ENCODE data around the gene CRTC1. TPM values are rescaled to one million over a fixed set of nuclear protein-coding genes. Genes with fewer than 3 reads are reported as not detected.
"Not testable (repeated sequence)": the region's sequence is repeated elsewhere in the genome, so short reads cannot be mapped to it uniquely, and the experiment has no call there.

The CRTC1 gene
- total RNA-seq, 1 experiment from 2014 or later, result 2.1 TPM

GRCh38 chr19:18718015-18718526 is 34.6 kb downstream of the CRTC1 start:
- in situ Hi-C loops (cut with HindIII; ENCODE audit: low sequenced_read_pairs), result no loop called here
- no peak for DNase-seq (ENCODE audit: low spot score)

DNA sequence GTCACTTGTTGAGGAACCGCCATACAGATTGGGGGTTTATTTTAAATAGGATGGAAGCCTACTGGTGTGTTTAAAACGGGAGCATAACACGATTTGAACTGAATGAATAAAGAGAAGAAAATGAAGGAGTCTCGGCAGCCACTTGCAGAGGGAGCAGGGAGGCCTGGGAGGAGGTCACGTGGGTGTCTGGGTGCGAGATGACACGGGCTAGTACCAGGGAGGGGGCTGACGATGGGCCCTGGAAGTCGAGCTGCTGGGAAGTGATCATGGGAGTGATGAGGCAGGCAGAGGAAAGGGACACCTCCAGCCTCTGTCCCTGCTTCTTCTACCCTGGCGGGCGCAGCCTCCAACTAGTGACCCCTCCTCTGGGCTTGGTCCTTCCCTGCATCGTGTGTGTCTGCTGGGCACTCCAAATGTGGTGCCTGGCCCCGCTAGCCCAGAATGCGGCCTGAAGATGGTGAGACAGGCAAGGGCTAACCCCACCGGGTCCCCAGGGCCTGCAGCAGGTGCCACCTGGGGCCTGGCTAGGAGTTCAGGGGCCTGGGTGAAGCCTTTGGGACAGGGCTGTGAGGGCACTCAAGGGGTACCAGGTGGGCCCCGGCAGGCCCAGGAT is 35.5 kb downstream of the CRTC1 start:
- in situ Hi-C loops (cut with HindIII; ENCODE audit: low sequenced_read_pairs), result no loop called here
- DNase-seq (ENCODE audit: low spot score), result no peak

GRCh38 chr19:18719541-18719940 is 36.1 kb downstream of the CRTC1 start:
- DNase-seq (ENCODE audit: low spot score), result peak; percentile 71
- in situ Hi-C loops (cut with HindIII; ENCODE audit: low sequenced_read_pairs), result no loop called here

DNA sequence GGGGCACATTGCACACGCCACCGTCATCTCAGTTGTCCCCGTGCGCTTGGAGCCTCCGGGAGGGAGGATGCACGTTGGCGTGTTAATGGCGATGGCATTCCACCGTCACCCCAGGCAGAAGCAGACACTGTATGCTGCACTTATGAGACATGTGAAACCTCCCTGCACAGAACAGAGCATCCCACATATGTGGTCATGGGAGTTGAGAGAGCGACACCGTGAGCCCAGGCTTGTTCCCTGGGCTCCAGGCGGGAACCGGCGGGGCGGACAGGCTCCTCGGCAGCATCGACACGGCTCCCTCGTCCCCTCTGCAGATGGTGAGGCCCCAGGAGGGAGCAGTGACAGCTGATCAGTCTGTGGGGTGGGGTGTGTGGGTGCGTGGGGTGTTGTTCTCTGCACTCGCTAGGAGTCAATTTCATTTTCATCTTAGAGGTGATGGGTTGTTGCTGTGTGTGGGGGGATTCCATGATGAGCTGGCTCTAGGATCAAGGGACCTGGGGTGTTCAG is 40.4 kb downstream of the CRTC1 start:
- in situ Hi-C loops (cut with HindIII; ENCODE audit: low sequenced_read_pairs), result no loop called here
- DNase-seq (ENCODE audit: low spot score), result no peak

DNA sequence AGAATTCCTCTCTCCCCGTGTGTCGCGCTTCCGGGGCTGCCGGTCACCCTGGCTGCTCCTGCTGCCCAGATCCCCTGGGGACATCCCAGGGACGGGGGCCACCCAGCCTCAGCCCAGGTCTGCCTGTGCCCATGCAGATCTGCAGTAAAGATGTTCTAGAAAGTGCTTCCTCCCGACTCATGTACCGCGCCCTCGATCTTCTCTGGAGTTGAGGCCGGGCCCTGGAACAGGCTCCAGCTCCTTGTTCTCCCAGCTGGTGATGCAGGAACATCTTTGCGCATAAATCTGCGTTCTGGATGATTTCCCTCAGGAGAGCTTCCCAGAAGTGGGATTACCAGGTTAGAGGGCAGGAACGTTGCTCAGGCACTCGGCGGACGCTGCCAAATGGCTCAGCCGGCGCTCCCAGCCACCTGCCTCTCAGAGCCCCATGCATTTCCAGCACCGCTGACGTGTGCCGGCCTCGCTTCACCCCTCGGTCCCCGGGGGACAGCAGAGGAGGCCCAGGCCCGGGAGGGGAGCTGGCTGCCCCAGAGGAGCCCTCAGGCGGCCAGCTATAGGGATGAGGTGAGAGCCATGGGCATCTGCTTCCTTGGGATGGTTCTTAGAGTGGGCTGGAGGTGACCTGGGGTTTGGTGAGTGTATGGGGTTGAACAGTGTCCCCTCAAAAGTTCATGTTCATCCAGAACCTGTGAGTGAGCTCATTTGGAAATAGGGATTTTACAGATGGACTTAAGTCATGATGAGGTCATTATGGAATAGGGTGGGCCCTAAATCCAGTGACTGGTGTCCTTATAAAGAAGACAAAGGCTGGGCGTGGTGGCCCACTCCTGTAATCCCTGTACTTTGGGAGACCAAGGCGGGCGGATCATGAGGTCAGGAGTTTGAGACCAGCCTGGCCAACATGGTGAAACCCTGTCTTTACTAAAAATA is 42.6 kb downstream of the CRTC1 start:
- no peak for DNase-seq (ENCODE audit: low spot score)
- in situ Hi-C loops (cut with HindIII; ENCODE audit: low sequenced_read_pairs), result no loop called here

- no peak for DNase-seq (ENCODE audit: low spot score)
- in situ Hi-C loops (cut with HindIII; ENCODE audit: low sequenced_read_pairs), result no loop called here
Measured at GRCh38 chr19:18726846-18727245, 43.4 kb downstream of the CRTC1 start.

DNA sequence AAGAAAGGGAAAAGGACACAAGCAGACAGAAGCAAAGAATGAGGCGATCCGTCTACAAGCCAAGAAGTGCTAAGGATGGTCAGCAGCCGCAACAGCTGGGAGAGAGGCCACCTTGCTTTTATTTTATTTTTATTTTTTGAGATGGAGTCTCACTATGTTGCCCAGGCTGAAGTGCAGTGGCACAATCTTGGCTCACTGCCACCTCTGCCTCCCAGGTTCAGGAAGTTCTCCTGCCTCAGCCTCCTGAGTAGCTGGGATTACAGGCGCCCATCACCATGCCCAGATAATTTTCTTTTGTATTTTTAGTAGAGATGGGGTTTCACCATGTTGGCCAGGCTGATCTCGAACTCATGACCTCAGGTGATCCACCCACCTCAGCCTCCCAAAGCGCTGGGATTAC is 44.1 kb downstream of the CRTC1 start:
- in situ Hi-C loops (cut with HindIII; ENCODE audit: low sequenced_read_pairs), result not testable (repeated sequence)

GRCh38 chr19:18729933-18730530 is 46.6 kb downstream of the CRTC1 start:
- in situ Hi-C loops (cut with HindIII; ENCODE audit: low sequenced_read_pairs), result no loop called here
- no peak for DNase-seq (ENCODE audit: low spot score)

More for the DNA sequence above, 44.1 kb downstream of the CRTC1 start:
- DNase-seq (ENCODE audit: low spot score), result not testable (repeated sequence)

- DNase-seq (ENCODE audit: low spot score), result no peak
- in situ Hi-C loops (cut with HindIII; ENCODE audit: low sequenced_read_pairs), result no loop called here
Measured at GRCh38 chr19:18730885-18731513, 47.5 kb downstream of the CRTC1 start.

DNA sequence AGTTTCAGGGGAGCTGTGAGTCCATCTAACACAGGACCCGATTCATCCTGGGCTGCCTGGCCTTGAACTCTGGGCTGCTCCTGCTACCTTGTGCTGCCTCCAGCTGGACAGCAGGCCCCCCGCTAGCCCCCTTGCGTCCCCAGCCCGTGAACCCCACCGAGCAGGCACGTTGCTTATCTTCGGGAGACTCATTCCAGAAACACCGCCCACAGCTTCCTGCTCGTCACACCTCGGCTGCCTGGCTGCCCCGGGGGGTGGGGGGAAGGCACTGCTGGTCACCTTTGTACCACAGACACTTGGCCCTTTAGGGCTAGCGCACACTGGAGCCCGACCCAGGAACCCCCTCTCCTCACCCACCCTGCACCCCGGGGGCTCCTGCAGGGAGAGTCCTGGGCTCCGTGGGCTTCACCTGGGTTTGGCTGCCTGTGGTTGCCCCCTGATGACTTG is 48.1 kb downstream of the CRTC1 start:
- no peak for DNase-seq (ENCODE audit: low spot score)
- in situ Hi-C loops (cut with HindIII; ENCODE audit: low sequenced_read_pairs), result no loop called here

GRCh38 chr19:18733196-18733647 is 49.7 kb downstream of the CRTC1 start:
- in situ Hi-C loops (cut with HindIII; ENCODE audit: low sequenced_read_pairs), result no loop called here
- DNase-seq (ENCODE audit: low spot score), result no peak

DNA sequence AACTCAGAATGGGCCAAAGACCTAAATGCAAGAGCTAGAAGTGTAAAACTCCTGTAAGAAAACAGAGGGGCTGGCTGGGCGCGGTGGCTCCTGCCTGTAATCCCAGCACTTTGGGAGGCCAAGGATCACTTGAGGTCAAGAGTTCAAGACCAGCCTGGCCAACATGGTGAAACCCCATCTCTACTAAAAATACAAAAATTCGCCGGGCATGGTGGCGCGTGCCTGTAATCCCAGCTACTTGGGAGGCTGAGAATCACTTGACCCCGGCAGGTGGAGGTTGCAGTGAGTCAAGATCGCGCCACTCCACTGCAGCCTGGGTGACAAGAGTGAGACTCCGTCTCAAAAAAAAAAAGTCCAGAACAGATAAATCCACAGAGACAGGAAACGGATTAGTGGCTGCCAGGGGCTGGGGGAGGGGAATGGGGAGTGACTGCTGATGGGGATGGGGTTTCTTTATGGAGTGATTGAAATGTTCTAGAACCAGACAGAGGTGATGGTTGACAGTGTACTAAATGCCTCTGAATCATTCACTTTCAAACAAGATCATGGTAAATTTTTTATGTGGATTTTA is 50.4 kb downstream of the CRTC1 start:
- in situ Hi-C loops (cut with HindIII; ENCODE audit: low sequenced_read_pairs); DNase-seq (ENCODE audit: low spot score): not testable (repeated sequence)

- in situ Hi-C loops (cut with HindIII; ENCODE audit: low sequenced_read_pairs), result no loop called here
- no peak for DNase-seq (ENCODE audit: low spot score)
Measured at GRCh38 chr19:18735324-18735723, 51.8 kb downstream of the CRTC1 start.

GRCh38 chr19:18735752-18736151 is 52.3 kb downstream of the CRTC1 start:
- DNase-seq (ENCODE audit: low spot score), result no peak
- in situ Hi-C loops (cut with HindIII; ENCODE audit: low sequenced_read_pairs), result no loop called here

- in situ Hi-C loops (cut with HindIII; ENCODE audit: low sequenced_read_pairs), result no loop called here
Measured at GRCh38 chr19:18736415-18737336, 53.2 kb downstream of the CRTC1 start.

GRCh38 chr19:18737337-18737953 is 54.0 kb downstream of the CRTC1 start:
- DNase-seq (ENCODE audit: low spot score), result no peak
- in situ Hi-C loops (cut with HindIII; ENCODE audit: low sequenced_read_pairs), result no loop called here

More at GRCh38 chr19:18736415-18737336, 53.2 kb downstream of the CRTC1 start:
- DNase-seq (ENCODE audit: low spot score), result peak; percentile 90

- in situ Hi-C loops (cut with HindIII; ENCODE audit: low sequenced_read_pairs), result no loop called here
Measured at GRCh38 chr19:18737954-18738351, 54.5 kb downstream of the CRTC1 start.

More at GRCh38 chr19:18737954-18738351, 54.5 kb downstream of the CRTC1 start:
- no peak for DNase-seq (ENCODE audit: low spot score)
